ENCODE results near the gene CELF1. TPM values are rescaled to one million over a fixed set of nuclear protein-coding genes. Genes with fewer than 3 reads are reported as not detected.

CELF1 gene
- total RNA-seq, 1 donor, result 128 TPM

DNA sequence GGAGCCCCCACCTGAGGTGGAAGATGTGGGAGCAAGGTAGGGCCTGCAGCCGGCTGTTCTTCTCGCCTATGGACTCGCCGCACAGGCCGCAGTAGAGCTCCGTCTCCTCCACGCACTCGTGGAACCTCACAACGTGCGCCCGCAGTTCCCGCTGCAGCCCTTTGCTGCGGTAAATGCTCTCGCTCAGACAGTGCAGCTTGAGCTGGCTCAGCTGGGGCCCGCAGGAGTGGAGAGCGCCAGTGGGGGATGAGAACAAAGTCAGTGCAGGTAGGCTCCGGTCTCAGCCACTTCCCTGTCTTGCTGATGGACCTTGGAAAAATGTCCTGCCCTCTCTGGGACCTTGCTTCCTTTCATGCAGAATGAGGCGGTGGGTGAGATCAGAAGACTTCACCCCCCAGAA lies 114.2 kb downstream of the CELF1 start:
- no peak overlapping the region for H3K4me3 ChIP-seq (ENCODE audit: low read depth, low read length)
- TF ChIP-seq, protein P1, sequence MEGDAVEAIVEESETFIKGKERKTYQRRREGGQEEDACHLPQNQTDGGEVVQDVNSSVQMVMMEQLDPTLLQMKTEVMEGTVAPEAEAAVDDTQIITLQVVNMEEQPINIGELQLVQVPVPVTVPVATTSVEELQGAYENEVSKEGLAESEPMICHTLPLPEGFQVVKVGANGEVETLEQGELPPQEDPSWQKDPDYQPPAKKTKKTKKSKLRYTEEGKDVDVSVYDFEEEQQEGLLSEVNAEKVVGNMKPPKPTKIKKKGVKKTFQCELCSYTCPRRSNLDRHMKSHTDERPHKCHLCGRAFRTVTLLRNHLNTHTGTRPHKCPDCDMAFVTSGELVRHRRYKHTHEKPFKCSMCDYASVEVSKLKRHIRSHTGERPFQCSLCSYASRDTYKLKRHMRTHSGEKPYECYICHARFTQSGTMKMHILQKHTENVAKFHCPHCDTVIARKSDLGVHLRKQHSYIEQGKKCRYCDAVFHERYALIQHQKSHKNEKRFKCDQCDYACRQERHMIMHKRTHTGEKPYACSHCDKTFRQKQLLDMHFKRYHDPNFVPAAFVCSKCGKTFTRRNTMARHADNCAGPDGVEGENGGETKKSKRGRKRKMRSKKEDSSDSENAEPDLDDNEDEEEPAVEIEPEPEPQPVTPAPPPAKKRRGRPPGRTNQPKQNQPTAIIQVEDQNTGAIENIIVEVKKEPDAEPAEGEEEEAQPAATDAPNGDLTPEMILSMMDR (IDR thresholded peaks at IDR 0.05; ENCODE audit: insufficient read depth, low read depth, low read length), result no peak
- DNase-seq (ENCODE audit: low read depth), result no peak

DNA sequence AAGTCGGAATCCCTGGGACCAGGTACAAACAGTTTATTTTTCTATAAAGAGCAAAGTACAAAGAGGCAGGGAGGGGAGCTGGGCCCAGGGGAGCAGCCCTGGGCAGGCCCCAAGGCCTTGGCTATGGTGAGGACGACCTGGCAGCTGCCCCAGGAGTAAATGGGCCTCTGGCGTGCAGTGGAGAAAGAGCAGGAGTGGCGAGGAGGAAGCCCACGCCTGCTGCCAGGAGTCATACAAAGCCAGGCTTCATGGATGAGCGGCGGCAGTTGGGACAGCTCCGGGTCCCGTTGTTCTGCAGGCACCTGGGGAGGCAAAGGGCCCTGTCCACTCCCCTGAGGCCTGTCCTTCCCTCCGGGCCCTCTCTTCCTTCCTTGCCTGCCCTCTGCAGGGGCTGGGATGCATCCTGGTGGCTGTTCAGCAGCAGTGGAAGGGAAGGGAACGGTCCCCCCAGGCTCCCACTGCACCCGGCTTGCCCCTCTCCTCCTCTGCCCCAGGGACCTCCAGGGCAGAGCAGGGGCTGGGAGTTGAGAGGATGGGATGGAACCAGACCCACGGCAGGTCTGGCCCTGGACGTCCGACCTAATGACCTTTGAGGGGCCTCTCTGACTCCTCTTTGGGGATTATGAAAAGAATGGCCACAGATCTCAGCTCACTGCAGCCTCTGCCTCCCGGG lies 115.0 kb downstream of the CELF1 start:
- TF ChIP-seq, protein P1 (IDR thresholded peaks at IDR 0.05; ENCODE audit: insufficient read depth, low read depth, low read length), result no peak
- no peak overlapping the region for H3K4me3 ChIP-seq (ENCODE audit: low read depth, low read length)
- no peak for DNase-seq (ENCODE audit: low read depth)

DNA sequence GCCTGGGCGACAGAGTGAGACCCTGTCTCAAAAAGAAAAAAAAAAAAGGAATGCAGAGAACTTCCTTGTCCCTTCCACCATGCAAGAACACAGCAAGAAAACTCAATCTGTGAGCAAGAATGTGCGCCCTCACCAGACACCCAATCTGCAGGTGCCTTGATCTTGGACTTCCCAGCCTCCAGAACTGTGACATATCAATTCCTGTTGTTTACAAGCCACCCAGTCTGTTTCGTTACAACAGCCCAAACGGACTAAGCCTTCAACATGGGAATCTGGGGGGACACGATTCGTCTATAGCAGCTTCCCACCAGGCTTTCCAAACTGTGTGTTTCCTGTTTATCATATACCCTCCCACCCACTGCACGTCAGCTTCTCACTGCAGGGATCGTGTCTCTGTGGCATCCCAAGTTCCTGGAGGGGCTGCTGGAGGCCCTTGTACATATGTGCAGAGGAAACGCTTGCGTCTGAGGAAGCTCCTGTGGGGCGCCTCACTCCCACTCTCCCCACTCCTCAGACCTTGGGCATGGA lies 115.7 kb downstream of the CELF1 start:
- no peak overlapping the region for H3K4me3 ChIP-seq (ENCODE audit: low read depth, low read length)
- TF ChIP-seq, protein P1 (IDR thresholded peaks at IDR 0.05; ENCODE audit: insufficient read depth, low read depth, low read length), result no peak
- no peak for DNase-seq (ENCODE audit: low read depth)

GRCh38 chr11:47436726-47437125 lies 116.2 kb downstream of the CELF1 start:
- TF ChIP-seq, protein P1 (IDR thresholded peaks at IDR 0.05; ENCODE audit: insufficient read depth, low read depth, low read length), result no peak
- no peak overlapping the region for H3K4me3 ChIP-seq (ENCODE audit: low read depth, low read length)
- no peak for DNase-seq (ENCODE audit: low read depth)

DNA sequence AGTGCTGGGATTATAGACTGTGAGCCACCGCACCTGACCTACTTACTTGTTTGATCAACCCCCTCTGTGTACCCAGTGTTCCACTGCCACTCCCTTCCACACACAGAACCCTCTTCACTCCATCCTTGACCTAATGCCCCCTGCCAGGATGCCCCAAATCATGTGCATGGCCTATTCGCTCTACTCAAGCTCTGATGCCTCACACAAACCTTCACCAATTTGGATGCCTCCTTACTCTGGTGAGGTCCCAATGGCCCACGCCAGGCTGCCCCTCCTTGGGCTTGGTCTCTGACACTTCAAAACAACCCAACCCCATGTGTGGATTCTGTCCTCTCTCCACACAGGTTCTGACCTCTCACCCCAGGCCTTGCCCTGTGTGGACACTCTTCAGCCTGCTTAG lies 117.2 kb downstream of the CELF1 start:
- no peak overlapping the region for H3K4me3 ChIP-seq (ENCODE audit: low read depth, low read length)
- TF ChIP-seq, protein P1 (IDR thresholded peaks at IDR 0.05; ENCODE audit: insufficient read depth, low read depth, low read length), result no peak
- DNase-seq (ENCODE audit: low read depth), result no peak

DNA sequence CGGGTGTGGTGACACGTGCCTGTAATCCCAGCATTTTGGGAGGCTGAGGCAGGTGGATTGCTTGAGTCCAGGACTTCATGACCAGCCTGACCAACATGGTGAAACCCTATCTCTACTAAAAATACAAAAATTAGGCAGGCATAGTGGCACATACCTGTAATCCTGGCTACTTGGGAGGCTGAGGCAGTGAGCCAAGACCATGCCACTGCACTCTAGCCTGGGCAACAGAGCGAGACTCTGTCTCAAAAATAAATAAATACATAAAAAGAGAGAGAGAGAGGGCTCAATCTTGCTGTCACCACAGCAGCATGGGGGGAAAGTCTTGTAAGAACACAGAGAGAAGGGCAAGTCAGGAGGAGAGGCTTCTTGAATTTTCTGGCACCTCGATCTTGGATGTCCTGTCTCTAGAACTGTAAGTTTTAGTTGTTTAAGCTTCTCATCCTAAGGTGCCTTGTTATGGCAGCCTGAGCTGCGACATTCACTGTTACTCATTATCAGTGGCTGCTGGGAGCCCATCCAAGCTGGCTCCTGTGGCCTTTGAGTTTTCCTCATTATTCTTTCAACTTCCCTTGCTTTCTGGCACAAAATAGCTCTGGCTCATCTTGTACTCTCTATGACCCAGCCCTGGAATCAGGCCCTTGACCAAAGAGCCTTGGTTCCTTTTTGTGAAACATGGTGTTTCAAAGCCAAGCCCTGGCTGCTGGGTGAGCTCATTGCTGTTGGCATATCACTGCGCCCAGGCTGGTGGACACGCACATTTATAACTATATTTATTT lies 118.7 kb downstream of the CELF1 start:
- H3K4me3 ChIP-seq (ENCODE audit: low read depth, low read length), result no peak overlapping the region
- TF ChIP-seq, protein P1 (IDR thresholded peaks at IDR 0.05; ENCODE audit: insufficient read depth, low read depth, low read length), result no peak
- no peak for DNase-seq (ENCODE audit: low read depth)
